8988T (cell line): ENCODE data around the gene HSPB6.

Experiments used
- DNase-seq: peaks from one replicate; pipeline ENCODE4 v3.0.0; 2011

HSPB6 gene

DNA sequence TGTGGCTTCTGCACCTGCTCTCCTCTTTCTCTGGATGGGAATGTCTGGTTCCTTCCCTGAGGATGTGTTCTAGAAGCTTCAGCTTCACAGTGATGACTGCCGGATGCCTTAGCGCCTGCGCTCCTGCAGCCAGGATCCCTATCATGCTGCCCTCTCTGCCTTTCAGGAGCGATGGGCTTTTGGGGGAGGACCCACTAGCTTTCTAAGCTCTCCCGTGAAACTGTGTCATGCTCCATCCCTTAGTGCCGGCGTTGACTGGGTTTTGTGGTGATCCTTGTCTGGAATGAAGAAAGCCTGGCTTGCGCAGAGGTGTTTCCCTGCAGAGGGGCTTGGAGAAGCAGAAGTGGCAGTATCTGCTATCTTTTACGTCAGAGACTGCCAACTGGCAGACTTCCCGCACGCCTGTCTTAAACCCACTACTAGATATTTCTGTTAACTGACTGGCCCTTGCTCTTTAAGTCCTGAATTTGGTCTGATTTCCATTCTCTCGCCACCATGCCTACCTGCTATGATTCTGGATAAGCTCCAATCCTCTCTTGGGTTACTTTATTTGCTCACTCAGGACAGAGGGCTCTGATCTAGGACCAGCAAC, 42.8 kb downstream of the HSPB6 start:
- no peak for DNase-seq

DNA sequence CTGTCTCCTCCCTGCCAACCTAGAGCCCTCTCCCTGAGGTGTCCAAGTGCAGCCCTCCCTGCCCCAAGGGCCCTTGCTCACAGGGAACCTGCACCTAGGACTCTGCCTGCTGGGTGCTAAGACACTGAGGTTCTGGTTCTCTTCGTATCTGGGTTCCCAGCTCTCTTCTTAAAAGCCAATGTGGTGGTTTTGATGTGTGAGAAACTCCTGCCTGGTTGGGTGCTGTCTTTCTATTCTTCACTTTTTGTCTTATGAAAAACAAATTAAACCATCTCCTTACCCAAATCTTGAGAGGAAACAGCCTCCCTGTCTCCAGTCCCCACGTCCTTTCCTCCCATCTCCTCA, 43.4 kb downstream of the HSPB6 start:
- no peak for DNase-seq

DNA sequence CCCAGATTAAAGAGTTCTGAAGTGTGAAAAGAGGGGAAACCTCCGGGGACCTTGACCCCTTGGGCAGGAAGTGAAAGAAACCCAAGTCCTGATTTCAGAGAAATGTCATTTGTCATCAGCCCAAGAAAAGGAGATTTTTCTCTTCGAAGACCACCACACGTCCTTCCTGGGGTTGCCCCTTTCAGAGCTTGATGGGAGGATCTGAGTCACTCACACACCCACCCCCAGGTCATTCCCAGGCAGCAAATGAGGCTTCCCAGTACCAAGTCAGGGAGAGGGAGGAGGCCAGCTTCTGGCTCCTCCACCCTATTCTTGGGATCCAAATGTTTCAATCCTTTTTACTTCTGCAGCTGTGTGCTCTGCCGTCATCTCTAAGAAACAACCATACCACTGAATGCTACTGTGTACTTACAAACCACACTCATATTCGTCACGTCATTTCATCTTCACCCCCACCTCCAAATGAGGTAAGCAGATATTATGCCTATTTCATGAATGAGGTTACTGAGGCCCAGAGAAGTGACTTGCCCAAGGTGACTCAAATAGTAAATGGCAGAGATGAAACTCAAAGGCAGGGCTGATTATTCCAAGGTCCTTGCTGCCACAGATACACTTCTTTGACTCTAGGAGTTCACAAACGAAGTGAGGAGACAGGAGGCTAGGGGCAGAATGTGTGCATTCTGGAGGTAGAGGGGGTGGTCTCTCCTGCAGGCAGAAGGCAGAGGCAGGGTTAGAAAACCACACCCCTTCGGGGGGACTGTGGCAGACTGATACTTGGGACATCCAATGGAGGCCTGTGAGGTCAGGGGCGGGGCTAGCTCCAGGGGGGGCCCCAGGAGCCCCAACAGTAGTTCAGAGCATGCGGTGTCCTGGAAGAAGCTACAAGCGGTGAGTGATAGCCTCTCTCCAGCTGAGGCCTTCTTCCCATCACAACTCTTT, 44.0 kb downstream of the HSPB6 start:
- no peak for DNase-seq

DNA sequence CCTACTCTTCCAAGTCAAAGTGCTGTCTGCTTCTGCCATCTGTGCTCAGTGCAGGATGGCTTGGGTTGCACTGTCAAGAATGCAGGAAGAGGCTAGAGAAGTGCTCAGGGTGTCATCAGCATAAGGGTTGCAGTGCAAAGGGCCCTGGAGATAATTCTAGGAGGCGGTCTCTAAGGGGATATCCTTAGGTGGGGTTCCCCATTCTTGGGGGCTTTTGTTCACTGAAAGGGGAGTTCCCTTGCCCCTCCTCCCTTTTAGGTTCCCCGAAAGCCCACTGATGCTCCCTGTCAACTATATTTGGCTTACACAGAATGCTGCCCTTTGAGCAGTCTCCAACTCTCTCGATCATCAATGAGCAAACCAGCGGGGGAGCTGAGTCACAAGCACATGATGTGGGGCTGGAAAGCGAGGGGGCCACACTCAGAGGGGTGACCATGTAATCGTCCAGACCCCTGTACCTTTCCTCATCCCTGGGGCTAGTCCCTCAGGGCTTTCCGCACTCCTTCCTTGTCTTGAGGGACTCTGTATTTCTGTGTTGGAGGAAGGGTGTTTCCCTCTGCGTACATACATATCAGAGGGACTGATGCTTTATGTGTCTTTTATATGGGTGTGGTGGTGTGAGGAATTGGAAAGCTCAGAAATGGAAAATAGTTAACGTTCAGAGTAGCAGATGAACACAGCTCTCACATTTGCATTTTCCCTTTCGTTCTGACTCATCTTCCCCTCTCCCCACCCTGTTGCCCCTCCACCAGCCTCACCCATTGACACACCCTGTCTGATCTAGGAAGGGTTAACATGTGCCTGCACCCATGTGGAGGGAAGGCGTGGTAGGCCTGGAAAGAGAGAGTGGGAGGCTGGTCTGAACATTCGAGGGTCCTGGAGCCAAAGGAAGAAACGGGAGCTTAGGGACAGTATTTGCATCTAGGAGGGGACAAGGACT, 45.8 kb downstream of the HSPB6 start:
- no peak for DNase-seq

DNA sequence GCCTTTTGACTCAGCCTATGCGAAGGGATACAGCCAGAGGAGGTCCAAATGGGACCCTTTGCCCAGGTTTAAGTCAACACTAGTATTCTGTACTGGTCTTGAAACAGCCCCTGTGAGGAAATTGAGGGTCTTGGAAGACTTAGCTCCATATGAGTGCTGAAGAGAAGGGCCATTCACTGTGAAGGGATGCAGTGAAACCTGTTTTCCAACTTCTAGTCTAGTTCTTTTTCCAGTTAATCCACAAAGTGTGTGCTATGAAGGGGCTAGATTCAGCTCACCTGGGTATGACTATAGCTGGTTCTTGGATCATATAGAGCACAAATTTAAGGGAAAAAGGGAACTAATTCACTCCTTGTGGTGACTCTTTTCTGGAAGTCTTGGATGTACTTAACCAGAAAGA, 48.4 kb downstream of the HSPB6 start:
- DNase-seq = no peak
